WTC11 (cell line): ENCODE data around the gene ROR2.
"Not testable (repeated sequence)": the region's sequence is repeated elsewhere in the genome, so short reads cannot be mapped to it uniquely, and the experiment has no call there.

ENCODE experiments used
- ESRRA ChIP-seq: sonication (generic); formaldehyde crosslinking; IDR thresholded peaks from 2 replicates; pipeline ENCODE4 v1.8.1; 2022; ENCODE audit warnings: mild to moderate bottlenecking, missing genetic modification reagents, borderline replicate concordance
- FOXP1 ChIP-seq: sonication (generic); formaldehyde crosslinking; IDR thresholded peaks from 2 replicates; pipeline ENCODE4 v1.8.0; 2022; ENCODE audit warnings: missing genetic modification reagents, mild to moderate bottlenecking, moderate library complexity, borderline replicate concordance
- SP1 ChIP-seq: sonication (generic); formaldehyde crosslinking; conservative IDR thresholded peaks from 2 replicates; pipeline ENCODE4 v1.8.1; 2022; ENCODE audit warnings: missing genetic modification reagents
- TCF7 ChIP-seq: sonication (generic); formaldehyde crosslinking; IDR thresholded peaks from 2 replicates; pipeline ENCODE4 v1.8.0; 2022; ENCODE audit warnings: mild to moderate bottlenecking, low read depth, missing genetic modification reagents, moderate library complexity
- ZNF219 ChIP-seq: sonication (generic); formaldehyde crosslinking; IDR thresholded peaks from 2 replicates; pipeline ENCODE4 v1.8.0; 2023; ENCODE audit warnings: missing genetic modification reagents, mild to moderate bottlenecking, borderline replicate concordance
- ZNF423 ChIP-seq: fragments of 250-450 bp; sonication (Bioruptor Pico); IDR thresholded peaks from 2 replicates; pipeline ENCODE4 v2.1.2; 2022; ENCODE audit warnings: mild to moderate bottlenecking, moderate library complexity
- TF ChIP-seq, protein P1 (sequence below): sonication (generic); formaldehyde crosslinking; IDR thresholded peaks from 2 replicates; pipeline ENCODE4 v1.8.0; 2022; ENCODE audit warnings: mild to moderate bottlenecking, missing genetic modification reagents
- TF ChIP-seq, protein P2 (sequence below): fragments of 200-600 bp; IDR thresholded peaks from 2 replicates; pipeline ENCODE4 v1.8.0; 2022; ENCODE audit warnings: antibody characterized with exemption
- TF ChIP-seq, protein P3 (sequence below): sonication (generic); formaldehyde crosslinking; conservative IDR thresholded peaks from 2 replicates; pipeline ENCODE4 v1.8.1; 2023; ENCODE audit warnings: mild to moderate bottlenecking, low read depth, missing genetic modification reagents, moderate library complexity
- TF ChIP-seq, protein P4 (sequence below): sonication (generic); formaldehyde crosslinking; IDR thresholded peaks from 2 replicates; pipeline ENCODE4 v1.8.1; 2023; ENCODE audit warnings: mild to moderate bottlenecking, missing genetic modification reagents
- TF ChIP-seq, protein P5 (sequence below): sonication (generic); formaldehyde crosslinking; IDR thresholded peaks from 2 replicates; pipeline ENCODE4 v1.8.1; 2023; ENCODE audit warnings: mild to moderate bottlenecking, missing genetic modification reagents, moderate library complexity
- TF ChIP-seq, protein P6 (sequence below): sonication (generic); formaldehyde crosslinking; IDR thresholded peaks from 2 replicates; pipeline ENCODE4 v1.8.1; 2023; ENCODE audit warnings: mild to moderate bottlenecking, missing genetic modification reagents
- TF ChIP-seq, protein P7 (sequence below): sonication (generic); formaldehyde crosslinking; IDR thresholded peaks from 2 replicates; pipeline ENCODE4 v1.8.1; 2023; ENCODE audit warnings: mild to moderate bottlenecking, moderate library complexity, missing genetic modification reagents

DNA sequence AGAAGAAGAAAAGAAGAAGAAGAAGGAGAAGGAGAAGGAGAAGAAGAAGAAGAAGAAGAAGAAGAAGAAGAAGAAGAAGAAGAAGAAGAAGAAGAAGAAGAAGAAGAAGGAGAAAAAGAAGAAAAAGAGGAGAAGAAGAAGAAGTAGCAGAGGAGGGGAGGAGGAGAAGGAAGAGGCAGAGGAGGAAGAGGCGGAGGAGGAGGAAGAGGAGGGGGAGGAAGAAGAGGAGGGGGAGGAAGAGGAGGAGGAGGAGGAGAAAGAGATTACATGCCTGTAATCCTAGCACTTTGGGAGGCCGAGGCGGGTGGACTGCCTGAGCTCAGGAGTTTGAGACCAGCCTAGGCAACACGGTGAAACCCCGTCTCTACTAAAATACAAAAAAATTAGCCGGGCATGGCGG lies 315.2 kb downstream of the ROR2 start:
- TF ChIP-seq, protein P1, sequence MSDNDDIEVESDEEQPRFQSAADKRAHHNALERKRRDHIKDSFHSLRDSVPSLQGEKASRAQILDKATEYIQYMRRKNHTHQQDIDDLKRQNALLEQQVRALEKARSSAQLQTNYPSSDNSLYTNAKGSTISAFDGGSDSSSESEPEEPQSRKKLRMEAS, result not testable (repeated sequence)
- TF ChIP-seq, protein P2, sequence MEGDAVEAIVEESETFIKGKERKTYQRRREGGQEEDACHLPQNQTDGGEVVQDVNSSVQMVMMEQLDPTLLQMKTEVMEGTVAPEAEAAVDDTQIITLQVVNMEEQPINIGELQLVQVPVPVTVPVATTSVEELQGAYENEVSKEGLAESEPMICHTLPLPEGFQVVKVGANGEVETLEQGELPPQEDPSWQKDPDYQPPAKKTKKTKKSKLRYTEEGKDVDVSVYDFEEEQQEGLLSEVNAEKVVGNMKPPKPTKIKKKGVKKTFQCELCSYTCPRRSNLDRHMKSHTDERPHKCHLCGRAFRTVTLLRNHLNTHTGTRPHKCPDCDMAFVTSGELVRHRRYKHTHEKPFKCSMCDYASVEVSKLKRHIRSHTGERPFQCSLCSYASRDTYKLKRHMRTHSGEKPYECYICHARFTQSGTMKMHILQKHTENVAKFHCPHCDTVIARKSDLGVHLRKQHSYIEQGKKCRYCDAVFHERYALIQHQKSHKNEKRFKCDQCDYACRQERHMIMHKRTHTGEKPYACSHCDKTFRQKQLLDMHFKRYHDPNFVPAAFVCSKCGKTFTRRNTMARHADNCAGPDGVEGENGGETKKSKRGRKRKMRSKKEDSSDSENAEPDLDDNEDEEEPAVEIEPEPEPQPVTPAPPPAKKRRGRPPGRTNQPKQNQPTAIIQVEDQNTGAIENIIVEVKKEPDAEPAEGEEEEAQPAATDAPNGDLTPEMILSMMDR, result not testable (repeated sequence)
- TF ChIP-seq ZNF423 (CRISPR knock-in tag); TCF7 (CRISPR knock-in tag); SP1; ESRRA; ZNF219; FOXP1 (CRISPR knock-in tag): not testable (repeated sequence)
- TF ChIP-seq, protein P3, sequence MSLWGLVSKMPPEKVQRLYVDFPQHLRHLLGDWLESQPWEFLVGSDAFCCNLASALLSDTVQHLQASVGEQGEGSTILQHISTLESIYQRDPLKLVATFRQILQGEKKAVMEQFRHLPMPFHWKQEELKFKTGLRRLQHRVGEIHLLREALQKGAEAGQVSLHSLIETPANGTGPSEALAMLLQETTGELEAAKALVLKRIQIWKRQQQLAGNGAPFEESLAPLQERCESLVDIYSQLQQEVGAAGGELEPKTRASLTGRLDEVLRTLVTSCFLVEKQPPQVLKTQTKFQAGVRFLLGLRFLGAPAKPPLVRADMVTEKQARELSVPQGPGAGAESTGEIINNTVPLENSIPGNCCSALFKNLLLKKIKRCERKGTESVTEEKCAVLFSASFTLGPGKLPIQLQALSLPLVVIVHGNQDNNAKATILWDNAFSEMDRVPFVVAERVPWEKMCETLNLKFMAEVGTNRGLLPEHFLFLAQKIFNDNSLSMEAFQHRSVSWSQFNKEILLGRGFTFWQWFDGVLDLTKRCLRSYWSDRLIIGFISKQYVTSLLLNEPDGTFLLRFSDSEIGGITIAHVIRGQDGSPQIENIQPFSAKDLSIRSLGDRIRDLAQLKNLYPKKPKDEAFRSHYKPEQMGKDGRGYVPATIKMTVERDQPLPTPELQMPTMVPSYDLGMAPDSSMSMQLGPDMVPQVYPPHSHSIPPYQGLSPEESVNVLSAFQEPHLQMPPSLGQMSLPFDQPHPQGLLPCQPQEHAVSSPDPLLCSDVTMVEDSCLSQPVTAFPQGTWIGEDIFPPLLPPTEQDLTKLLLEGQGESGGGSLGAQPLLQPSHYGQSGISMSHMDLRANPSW (CRISPR knock-in tag), result not testable (repeated sequence)
- TF ChIP-seq, protein P4, sequence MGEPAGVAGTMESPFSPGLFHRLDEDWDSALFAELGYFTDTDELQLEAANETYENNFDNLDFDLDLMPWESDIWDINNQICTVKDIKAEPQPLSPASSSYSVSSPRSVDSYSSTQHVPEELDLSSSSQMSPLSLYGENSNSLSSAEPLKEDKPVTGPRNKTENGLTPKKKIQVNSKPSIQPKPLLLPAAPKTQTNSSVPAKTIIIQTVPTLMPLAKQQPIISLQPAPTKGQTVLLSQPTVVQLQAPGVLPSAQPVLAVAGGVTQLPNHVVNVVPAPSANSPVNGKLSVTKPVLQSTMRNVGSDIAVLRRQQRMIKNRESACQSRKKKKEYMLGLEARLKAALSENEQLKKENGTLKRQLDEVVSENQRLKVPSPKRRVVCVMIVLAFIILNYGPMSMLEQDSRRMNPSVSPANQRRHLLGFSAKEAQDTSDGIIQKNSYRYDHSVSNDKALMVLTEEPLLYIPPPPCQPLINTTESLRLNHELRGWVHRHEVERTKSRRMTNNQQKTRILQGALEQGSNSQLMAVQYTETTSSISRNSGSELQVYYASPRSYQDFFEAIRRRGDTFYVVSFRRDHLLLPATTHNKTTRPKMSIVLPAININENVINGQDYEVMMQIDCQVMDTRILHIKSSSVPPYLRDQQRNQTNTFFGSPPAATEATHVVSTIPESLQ, result not testable (repeated sequence)
- TF ChIP-seq, protein P5, sequence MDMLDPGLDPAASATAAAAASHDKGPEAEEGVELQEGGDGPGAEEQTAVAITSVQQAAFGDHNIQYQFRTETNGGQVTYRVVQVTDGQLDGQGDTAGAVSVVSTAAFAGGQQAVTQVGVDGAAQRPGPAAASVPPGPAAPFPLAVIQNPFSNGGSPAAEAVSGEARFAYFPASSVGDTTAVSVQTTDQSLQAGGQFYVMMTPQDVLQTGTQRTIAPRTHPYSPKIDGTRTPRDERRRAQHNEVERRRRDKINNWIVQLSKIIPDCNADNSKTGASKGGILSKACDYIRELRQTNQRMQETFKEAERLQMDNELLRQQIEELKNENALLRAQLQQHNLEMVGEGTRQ (CRISPR knock-in tag), result not testable (repeated sequence)
- TF ChIP-seq, protein P6, sequence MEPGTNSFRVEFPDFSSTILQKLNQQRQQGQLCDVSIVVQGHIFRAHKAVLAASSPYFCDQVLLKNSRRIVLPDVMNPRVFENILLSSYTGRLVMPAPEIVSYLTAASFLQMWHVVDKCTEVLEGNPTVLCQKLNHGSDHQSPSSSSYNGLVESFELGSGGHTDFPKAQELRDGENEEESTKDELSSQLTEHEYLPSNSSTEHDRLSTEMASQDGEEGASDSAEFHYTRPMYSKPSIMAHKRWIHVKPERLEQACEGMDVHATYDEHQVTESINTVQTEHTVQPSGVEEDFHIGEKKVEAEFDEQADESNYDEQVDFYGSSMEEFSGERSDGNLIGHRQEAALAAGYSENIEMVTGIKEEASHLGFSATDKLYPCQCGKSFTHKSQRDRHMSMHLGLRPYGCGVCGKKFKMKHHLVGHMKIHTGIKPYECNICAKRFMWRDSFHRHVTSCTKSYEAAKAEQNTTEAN (CRISPR knock-in tag), result not testable (repeated sequence)
- TF ChIP-seq, protein P7, sequence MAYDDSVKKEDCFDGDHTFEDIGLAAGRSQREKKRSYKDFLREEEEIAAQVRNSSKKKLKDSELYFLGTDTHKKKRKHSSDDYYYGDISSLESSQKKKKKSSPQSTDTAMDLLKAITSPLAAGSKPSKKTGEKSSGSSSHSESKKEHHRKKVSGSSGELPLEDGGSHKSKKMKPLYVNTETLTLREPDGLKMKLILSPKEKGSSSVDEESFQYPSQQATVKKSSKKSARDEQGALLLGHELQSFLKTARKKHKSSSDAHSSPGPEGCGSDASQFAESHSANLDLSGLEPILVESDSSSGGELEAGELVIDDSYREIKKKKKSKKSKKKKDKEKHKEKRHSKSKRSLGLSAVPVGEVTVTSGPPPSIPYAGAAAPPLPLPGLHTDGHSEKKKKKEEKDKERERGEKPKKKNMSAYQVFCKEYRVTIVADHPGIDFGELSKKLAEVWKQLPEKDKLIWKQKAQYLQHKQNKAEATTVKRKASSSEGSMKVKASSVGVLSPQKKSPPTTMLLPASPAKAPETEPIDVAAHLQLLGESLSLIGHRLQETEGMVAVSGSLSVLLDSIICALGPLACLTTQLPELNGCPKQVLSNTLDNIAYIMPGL, result not testable (repeated sequence)
